CD4-positive, CD25-positive, alpha-beta regulatory T cell (primary cell): ENCODE data around the gene GAL. TPM values are rescaled to one million over a fixed set of nuclear protein-coding genes. Genes with fewer than 3 reads are reported as not detected.
"Not testable (repeated sequence)": the region's sequence is repeated elsewhere in the genome, so short reads cannot be mapped to it uniquely, and the experiment has no call there.

Experiments
- ATAC-seq, 2 donors: fragments of 150-1000 bp; cut with Tn5 transposase; one replicate each; pipeline ENCODE4 v1.10.0; 2021; ENCODE audit warnings: low read depth in 2 of 2, moderate number of reproducible peaks in 2 of 2, moderate library complexity in 1 of 2
- DNase-seq, 3 donors: peaks; one replicate each; pipeline versions ENCODE4 v3.0.0 to v3.0.0-alpha.2; 2012 to 2022; ENCODE audit warnings: mixed read lengths in 1 of 3
- H3K27ac ChIP-seq: one replicate; pipeline ENCODE4 v1.7.0; 2013; ENCODE audit warnings: mild to moderate bottlenecking, low read length; ENCODE audit not compliant: insufficient read depth, poor library complexity, severe bottlenecking
- H3K27me3 ChIP-seq: one replicate; pipeline ENCODE4 v1.7.0; 2013; ENCODE audit warnings: low read length; ENCODE audit not compliant: control insufficient read depth, insufficient read depth
- H3K36me3 ChIP-seq: one replicate; pipeline ENCODE4 v1.7.0; 2013; ENCODE audit warnings: mild to moderate bottlenecking, low read length, moderate library complexity; ENCODE audit not compliant: control insufficient read depth, insufficient read depth
- H3K4me1 ChIP-seq: 2 replicates; pipeline ENCODE4 v1.7.0; 2013; ENCODE audit warnings: mild to moderate bottlenecking, low read length; ENCODE audit not compliant: insufficient read depth, control insufficient read depth, poor library complexity, severe bottlenecking
- H3K4me3 ChIP-seq: one replicate; pipeline ENCODE4 v1.7.0; 2013; ENCODE audit warnings: low read depth, mild to moderate bottlenecking, low read length, moderate library complexity
- H3K9me3 ChIP-seq, 2 experiments: 1 replicate in 1 of 2; 2 replicates in 1 of 2; pipeline ENCODE4 v1.7.0; 2013; ENCODE audit warnings: low read length in 2 of 2, mild to moderate bottlenecking in 1 of 2, moderate library complexity in 1 of 2; ENCODE audit not compliant: control insufficient read depth in 2 of 2
- H3K27ac Mint-ChIP-seq, 3 donors: one replicate each; pipeline ENCODE4 v1.8.0; 2020 to 2022; ENCODE audit warnings: mild to moderate bottlenecking in 3 of 3, mixed read lengths in 3 of 3, moderate library complexity in 2 of 3
- H3K27me3 Mint-ChIP-seq: one replicate; pipeline ENCODE4 v1.8.0; 2022; ENCODE audit warnings: mild to moderate bottlenecking, mixed read lengths
- H3K36me3 Mint-ChIP-seq: one replicate; pipeline ENCODE4 v1.8.0; 2020; ENCODE audit warnings: mixed read lengths
- H3K4me1 Mint-ChIP-seq, 4 donors: one replicate each; pipeline ENCODE4 v1.8.0; 2020 to 2022; ENCODE audit warnings: mixed read lengths in 4 of 4, mild to moderate bottlenecking in 1 of 4
- H3K4me3 Mint-ChIP-seq, 4 donors: one replicate each; pipeline ENCODE4 v1.8.0; 2020 to 2022; ENCODE audit warnings: mild to moderate bottlenecking in 4 of 4, mixed read lengths in 4 of 4, moderate library complexity in 3 of 4
- H3K9me3 Mint-ChIP-seq, 7 donors: one replicate each; pipeline ENCODE4 v1.8.0; 2020 to 2022; ENCODE audit warnings: mixed read lengths in 7 of 7, mild to moderate bottlenecking in 3 of 7, moderate library complexity in 2 of 7
- polyA plus RNA-seq, 4 donors: library from polyadenylated mRNA; unstranded; fragments of 300-500 nt; fragmentation: Illumina TruSeq; gene quantifications; one replicate each; pipeline ENCODE4 v1.2.3, GENCODE V29; 2021
- total RNA-seq: library from RNA; stranded (reverse); gene quantifications from one replicate; pipeline ENCODE4 v1.2.3, GENCODE V29; 2022

Gene GAL, protein sequence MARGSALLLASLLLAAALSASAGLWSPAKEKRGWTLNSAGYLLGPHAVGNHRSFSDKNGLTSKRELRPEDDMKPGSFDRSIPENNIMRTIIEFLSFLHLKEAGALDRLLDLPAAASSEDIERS
- not detected for total RNA-seq
- polyA plus RNA-seq: not detected

DNA sequence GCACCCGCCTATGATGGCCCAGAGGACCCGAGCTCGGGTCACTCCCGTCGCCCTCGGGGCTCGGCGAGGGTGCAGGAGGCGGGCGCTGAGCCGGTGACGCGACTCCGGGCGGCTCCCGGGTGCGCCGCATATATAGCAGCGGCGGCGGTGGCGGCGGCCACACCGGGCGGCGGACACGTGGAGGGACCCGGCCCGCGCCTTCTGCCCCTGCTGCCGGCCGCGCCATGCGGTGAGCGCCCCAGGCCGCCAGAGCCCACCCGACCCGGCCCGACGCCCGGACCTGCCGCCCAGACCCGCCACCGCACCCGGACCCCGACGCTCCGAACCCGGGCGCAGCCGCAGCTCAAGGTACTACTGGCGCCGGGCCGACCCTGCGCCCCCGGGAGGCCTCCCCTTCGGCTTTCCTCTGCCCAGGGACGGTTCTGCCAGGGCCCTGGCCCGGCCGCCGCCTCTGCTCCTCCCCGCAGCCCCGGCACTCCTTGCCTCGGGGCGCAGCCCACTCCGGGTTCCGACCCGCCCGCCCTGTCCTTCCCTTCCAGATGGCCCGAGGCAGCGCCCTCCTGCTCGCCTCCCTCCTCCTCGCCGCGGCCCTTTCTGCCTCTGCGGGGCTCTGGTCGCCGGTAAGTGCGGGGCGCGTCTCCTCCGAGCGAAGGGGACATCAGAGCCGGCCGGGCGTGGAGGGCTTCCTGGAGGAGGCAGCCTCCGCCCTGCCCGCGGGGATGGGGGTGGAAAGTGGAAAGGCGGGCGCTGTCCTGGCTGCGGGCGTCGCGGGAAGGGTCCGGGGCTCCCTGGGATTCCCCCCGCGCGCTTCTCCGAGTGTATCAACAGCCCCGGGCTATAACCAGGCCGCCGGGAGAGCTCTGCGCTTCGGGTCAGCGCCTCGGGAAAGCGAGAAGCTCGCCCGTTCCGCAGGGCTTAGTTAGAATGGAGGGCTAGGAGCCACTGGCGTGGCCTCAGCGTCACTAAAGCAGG is at the start of gene GAL:
Gene GAL (plus strand): TSS at position 160 of the 972 bp plus-strand sequence. CDS start 380 bp downstream, at position 540.
- no peak for DNase-seq
- no peak within 1 kb of the TSS for H3K4me3 Mint-ChIP-seq
- H3K27me3 Mint-ChIP-seq: peaks cover 47% of the 10 kb centered on the region
- H3K4me1 ChIP-seq: peaks cover 5% of the 10 kb centered on the region
- H3K9me3 ChIP-seq: no peaks in the 10 kb centered on the region
- no peak within 1 kb of the TSS for H3K4me3 ChIP-seq
- peaks cover 0 to 4% (median 1%) of the 10 kb centered on the region in 4 donors for H3K4me1 Mint-ChIP-seq
- no peaks in the 10 kb centered on the region for H3K9me3 Mint-ChIP-seq
- peaks cover 7% of the 10 kb centered on the region for H3K27me3 ChIP-seq
- no peak for ATAC-seq
- H3K36me3 ChIP-seq: no peaks in the 10 kb centered on the region
- no peak within 1 kb of the TSS for H3K27ac Mint-ChIP-seq
- no peak within 1 kb of the TSS for H3K27ac ChIP-seq
- H3K36me3 Mint-ChIP-seq: no peaks in the 10 kb centered on the region

- not testable (repeated sequence) for H3K36me3 ChIP-seq, H3K4me3 Mint-ChIP-seq, H3K4me1 ChIP-seq, H3K27me3 ChIP-seq, H3K36me3 Mint-ChIP-seq, H3K9me3 Mint-ChIP-seq, H3K27ac ChIP-seq, DNase-seq, H3K4me1 Mint-ChIP-seq, ATAC-seq, H3K27me3 Mint-ChIP-seq, H3K4me3 ChIP-seq, H3K9me3 ChIP-seq
- H3K27ac Mint-ChIP-seq: peak overlapping the region in 2 of 3 donors; percentile 9 to 28
Measured at GRCh38 chr11:68634606-68635005, 49.7 kb upstream of the GAL start.

DNA sequence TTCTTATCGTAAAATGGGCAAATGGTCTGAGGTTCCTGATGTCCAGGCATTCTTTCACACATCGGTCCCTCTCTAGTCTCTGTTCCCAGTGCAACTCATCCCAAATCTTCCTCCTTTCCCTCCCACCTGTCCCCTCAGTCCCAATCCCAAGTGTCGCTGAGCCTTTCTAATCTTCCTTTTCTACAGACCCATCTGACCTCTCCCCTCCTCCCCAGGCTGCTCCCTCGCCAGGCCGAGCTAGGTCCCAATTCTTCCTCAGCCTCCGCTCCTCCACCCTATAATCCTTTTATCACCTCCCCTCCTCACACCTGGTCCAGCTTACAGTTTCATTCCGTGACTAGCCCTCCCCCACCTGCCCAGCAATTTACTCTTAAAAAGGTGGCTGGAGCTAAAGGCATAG is 49.2 kb upstream of the GAL start:
- ATAC-seq, H3K27ac Mint-ChIP-seq, H3K4me3 ChIP-seq, H3K27me3 ChIP-seq, H3K4me1 ChIP-seq, H3K36me3 Mint-ChIP-seq, H3K36me3 ChIP-seq, H3K4me3 Mint-ChIP-seq, H3K4me1 Mint-ChIP-seq, H3K9me3 ChIP-seq, DNase-seq, H3K9me3 Mint-ChIP-seq, H3K27ac ChIP-seq, H3K27me3 Mint-ChIP-seq: not testable (repeated sequence)

DNA sequence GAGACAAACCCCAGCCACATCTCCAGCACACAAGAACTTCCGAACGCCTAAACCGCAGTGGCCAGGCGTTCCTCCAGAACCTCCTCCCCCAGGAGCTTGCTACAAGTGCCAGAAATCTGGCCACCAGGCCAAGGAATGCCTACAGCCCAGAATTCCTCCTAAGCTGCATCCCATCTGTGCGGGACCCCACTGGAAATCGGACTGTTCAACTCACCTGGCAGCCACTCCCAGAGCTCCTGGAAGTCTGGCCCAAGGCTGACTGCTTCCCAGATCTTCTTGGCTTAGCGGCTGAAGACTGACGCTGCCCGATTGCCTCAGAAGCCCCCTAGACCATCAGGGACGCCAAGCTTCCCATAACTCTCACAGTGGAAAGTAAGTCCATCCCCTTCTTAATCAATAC is 48.5 kb upstream of the GAL start:
- not testable (repeated sequence) for H3K9me3 ChIP-seq, ATAC-seq, H3K36me3 ChIP-seq, H3K27ac Mint-ChIP-seq, H3K27me3 ChIP-seq, H3K4me3 Mint-ChIP-seq, H3K4me3 ChIP-seq, H3K27me3 Mint-ChIP-seq, H3K9me3 Mint-ChIP-seq, H3K4me1 ChIP-seq, H3K27ac ChIP-seq, H3K36me3 Mint-ChIP-seq, DNase-seq, H3K4me1 Mint-ChIP-seq

GRCh38 chr11:68639322-68639721 is 45.0 kb upstream of the GAL start:
- not testable (repeated sequence) for H3K4me3 ChIP-seq, H3K27me3 ChIP-seq, H3K27ac Mint-ChIP-seq, H3K9me3 Mint-ChIP-seq, H3K27ac ChIP-seq, H3K4me1 ChIP-seq, DNase-seq, H3K4me3 Mint-ChIP-seq, ATAC-seq, H3K36me3 ChIP-seq, H3K36me3 Mint-ChIP-seq, H3K9me3 ChIP-seq, H3K4me1 Mint-ChIP-seq
- H3K27me3 Mint-ChIP-seq: peaks cover 17% of the 10 kb centered on the region

- H3K9me3 ChIP-seq: peaks cover 2 to 8% of the 10 kb centered on the region in 2 experiments
- Mint-ChIP-seq H3K4me1 (no peaks in the 10 kb centered on the region), H3K27me3 (peaks cover 14% of the 10 kb centered on the region), H3K4me3 (no peak overlapping the region), H3K9me3 (peaks cover 0 to 10% (median 5%) of the 10 kb centered on the region in 7 donors), H3K27ac (no peak overlapping the region), H3K36me3 (no peaks in the 10 kb centered on the region)
- H3K4me3 ChIP-seq: no peak overlapping the region
- no peak overlapping the region for H3K27ac ChIP-seq
- no peak for ATAC-seq
- H3K4me1 ChIP-seq: no peaks in the 10 kb centered on the region
- no peaks in the 10 kb centered on the region for H3K36me3 ChIP-seq
- H3K27me3 ChIP-seq: no peaks in the 10 kb centered on the region
- DNase-seq: no peak
Measured at GRCh38 chr11:68641880-68642279, 42.5 kb upstream of the GAL start.

GRCh38 chr11:68643585-68643984 is 40.8 kb upstream of the GAL start:
- no peak for DNase-seq
- Histone ChIP-seq H3K4me1 (no peaks in the 10 kb centered on the region), H3K36me3 (no peaks in the 10 kb centered on the region), H3K27ac (no peak overlapping the region), H3K9me3 (peaks cover 9 to 13% of the 10 kb centered on the region in 2 experiments), H3K27me3 (no peaks in the 10 kb centered on the region), H3K4me3 (no peak overlapping the region)
- Mint-ChIP-seq H3K36me3 (no peaks in the 10 kb centered on the region), H3K27me3 (peaks cover 14% of the 10 kb centered on the region), H3K27ac (no peak overlapping the region), H3K4me1 (no peaks in the 10 kb centered on the region), H3K4me3 (no peak overlapping the region), H3K9me3 (peaks cover 0 to 16% (median 10%) of the 10 kb centered on the region in 7 donors)
- ATAC-seq: no peak

DNA sequence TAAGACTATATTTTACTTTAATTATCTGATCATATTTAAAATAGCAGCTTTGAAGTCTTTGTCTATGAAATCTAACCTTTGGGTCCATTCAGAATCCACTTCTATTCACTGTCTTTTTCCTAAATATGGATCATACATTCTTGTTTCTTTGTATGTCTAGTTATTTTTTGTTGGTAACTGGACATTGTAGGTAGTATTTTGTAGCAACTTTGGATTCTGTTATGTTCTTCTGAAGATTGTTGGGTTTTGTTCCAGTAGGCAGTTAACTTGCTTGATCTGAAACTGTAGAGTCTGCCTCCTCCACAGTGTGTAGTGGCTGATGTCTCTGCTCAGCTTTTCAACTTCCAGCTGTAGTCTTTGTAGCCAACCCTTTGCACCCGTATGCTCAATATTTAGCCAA is 37.5 kb upstream of the GAL start:
- H3K36me3 Mint-ChIP-seq: no peaks in the 10 kb centered on the region

More for the DNA sequence above, 37.5 kb upstream of the GAL start:
- Histone ChIP-seq H3K9me3 (peaks cover 9 to 13% of the 10 kb centered on the region in 2 experiments), H3K27me3 (no peaks in the 10 kb centered on the region), H3K4me1 (no peaks in the 10 kb centered on the region), H3K27ac (no peak overlapping the region), H3K36me3 (no peaks in the 10 kb centered on the region), H3K4me3 (no peak overlapping the region)
- Mint-ChIP-seq H3K27ac (no peak overlapping the region), H3K27me3 (peaks cover 20% of the 10 kb centered on the region), H3K4me1 (no peaks in the 10 kb centered on the region), H3K9me3 (peaks cover 0 to 16% (median 10%) of the 10 kb centered on the region in 7 donors), H3K4me3 (no peak overlapping the region)
- ATAC-seq: no peak
- no peak for DNase-seq
